Endothelial cell of umbilical vein (primary cell): ENCODE measurements around the gene SORCS2. TPM values are rescaled to one million over a fixed set of nuclear protein-coding genes. Genes with fewer than 3 reads are reported as not detected.

Source experiments
- BruUV-seq: library from RNA; stranded (reverse); fragments of 400-500 nt; replicated peaks from 2 replicates; lab custom pipeline; 2021; lab: Mats Ljungman, UMichigan
- CTCF ChIA-PET: fragments of 300-600, 350-600 bp; sonication (Branson Sonifier 250); formaldehyde crosslinking; loops from one replicate; lab custom pipeline; 2021; ENCODE audit warnings: antibody characterized with exemption, inconsistent platforms; lab: Charles Lee
- POLR2A ChIA-PET: fragments of 300-600, 350-600 bp; sonication (Branson Sonifier 250); formaldehyde crosslinking; loops from one replicate; lab custom pipeline; 2021; ENCODE audit warnings: antibody characterized with exemption, inconsistent platforms; lab: Charles Lee
- DNase-seq: peaks from one replicate; pipeline ENCODE4 v3.0.0-alpha.2; 2011; ENCODE audit warnings: low read depth, low spot score
- FAIRE-seq: peaks from 2 replicates; lab custom pipeline; 2011; peaks lifted over from hg19 to GRCh38; lab: Jason Lieb, UNC
- H2AFZ ChIP-seq: 2 replicates; pipeline ENCODE4 v1.6.0; 2012; ENCODE audit warnings: low read depth, low read length, control low read depth, inconsistent platforms
- H3K27ac ChIP-seq: 2 replicates; pipeline ENCODE4 v1.5.1; 2011; ENCODE audit warnings: low read depth, mild to moderate bottlenecking, control low read depth, low read length, moderate library complexity; ENCODE audit not compliant: insufficient read depth
- H3K27me3 ChIP-seq, 2 experiments: 2 replicates each; pipeline versions ENCODE4 v1.6.0 to v1.6.1; 2011; ENCODE audit warnings: low read length in 2 of 2, mixed read lengths in 1 of 2; ENCODE audit not compliant: control insufficient read depth in 2 of 2, insufficient read depth in 2 of 2
- H3K36me3 ChIP-seq, 2 experiments: 2 replicates in 1 of 2; 3 replicates in 1 of 2; pipeline ENCODE4 v1.5.1; 2011; ENCODE audit warnings: low read length in 2 of 2, mild to moderate bottlenecking in 1 of 2, moderate library complexity in 1 of 2; ENCODE audit not compliant: control insufficient read depth in 2 of 2, insufficient read depth in 2 of 2; ENCODE audit errors: extremely low read depth in 1 of 2
- H3K4me1 ChIP-seq: 3 replicates; pipeline ENCODE4 v1.5.1; 2011; ENCODE audit warnings: mild to moderate bottlenecking, low read length; ENCODE audit not compliant: control insufficient read depth, insufficient read depth; ENCODE audit errors: extremely low read depth
- H3K4me2 ChIP-seq: 2 replicates; pipeline ENCODE4 v1.6.1; 2011; ENCODE audit warnings: low read length, control low read depth, mixed read lengths; ENCODE audit not compliant: insufficient read depth
- H3K4me3 ChIP-seq, 3 experiments: fragments of 200-600 bp in 1 of 3; sonication (generic), shearing (Covaris generic) in 1 of 3; replicated peaks in 1 of 3; 2 replicates each; pipeline ENCODE4 v1.5.1; 2011 to 2016; ENCODE audit warnings: control low read depth in 3 of 3, low read length in 3 of 3, mild to moderate bottlenecking in 2 of 3, inconsistent platforms in 1 of 3, low read depth in 1 of 3, moderate library complexity in 1 of 3; ENCODE audit not compliant: insufficient read depth in 1 of 3
- H3K79me2 ChIP-seq: 2 replicates; pipeline ENCODE4 v1.6.0; 2012; ENCODE audit warnings: low read length, inconsistent platforms; ENCODE audit not compliant: control insufficient read depth, insufficient read depth
- H3K9ac ChIP-seq: replicated peaks from 2 replicates; pipeline ENCODE3; 2011; ENCODE audit warnings: low read length, control low read depth; ENCODE audit not compliant: insufficient read depth; ENCODE audit errors: extremely low read depth
- H3K9me1 ChIP-seq: replicated peaks from 3 replicates; pipeline ENCODE4 v1.6.0; 2011; ENCODE audit warnings: mild to moderate bottlenecking, low read length; ENCODE audit not compliant: control insufficient read depth, insufficient read depth; ENCODE audit errors: extremely low read depth
- H3K9me3 ChIP-seq: replicated peaks from 2 replicates; pipeline ENCODE4 v1.5.1; 2012; ENCODE audit warnings: low read length, inconsistent platforms; ENCODE audit not compliant: control insufficient read depth, insufficient read depth
- H4K20me1 ChIP-seq: replicated peaks from 2 replicates; pipeline ENCODE3; 2011; ENCODE audit warnings: mild to moderate bottlenecking, low read length; ENCODE audit not compliant: control insufficient read depth, insufficient read depth; ENCODE audit errors: extremely low read depth
- CTCF ChIP-seq, 2 donors: IDR thresholded peaks; 1 replicate in 1 of 2; 2 replicates in 1 of 2; pipeline ENCODE4 v1.5.1; 2011; ENCODE audit warnings: low read length in 2 of 2, mild to moderate bottlenecking in 2 of 2, moderate library complexity in 2 of 2, control low read depth in 1 of 2, inconsistent platforms in 1 of 2, low read depth in 1 of 2; ENCODE audit not compliant: insufficient read depth in 1 of 2; ENCODE audit errors: extremely low read depth in 1 of 2
- EZH2 ChIP-seq: IDR thresholded peaks from 2 replicates; pipeline ENCODE4 v1.6.1; 2012; ENCODE audit warnings: borderline replicate concordance, low read depth, mild to moderate bottlenecking, moderate library complexity, low read length, inconsistent platforms; ENCODE audit not compliant: severe bottlenecking
- FOS ChIP-seq: IDR thresholded peaks from 2 replicates; pipeline ENCODE4 v1.6.1; 2011; ENCODE audit warnings: mild to moderate bottlenecking, low read length, moderate library complexity, borderline replicate concordance; ENCODE audit not compliant: insufficient read depth
- GATA2 ChIP-seq: IDR thresholded peaks from 2 replicates; pipeline ENCODE4 v1.7.0; 2011; ENCODE audit warnings: low read depth, mild to moderate bottlenecking, moderate library complexity, mixed read lengths, low read length; ENCODE audit not compliant: insufficient read length, insufficient read depth
- JUN ChIP-seq: IDR thresholded peaks from 2 replicates; pipeline ENCODE4 v1.6.1; 2011; ENCODE audit warnings: borderline replicate concordance, low read depth; ENCODE audit not compliant: insufficient read length, insufficient read depth
- MAX ChIP-seq: IDR thresholded peaks from 2 replicates; pipeline ENCODE4 v1.6.1; 2011; ENCODE audit not compliant: insufficient read depth, insufficient read length
- MYC ChIP-seq: IDR thresholded peaks from one replicate; pipeline ENCODE4 v1.6.1; 2011; ENCODE audit warnings: mild to moderate bottlenecking, low read depth, low read length
- POLR2A ChIP-seq: IDR thresholded peaks from 2 replicates; pipeline ENCODE4 v1.6.1; 2012; ENCODE audit warnings: low read depth, mild to moderate bottlenecking, control low read depth, low read length
- POLR2AphosphoS5 ChIP-seq: IDR thresholded peaks from 2 replicates; pipeline ENCODE4 v1.6.1; 2012; ENCODE audit warnings: low read depth, mild to moderate bottlenecking, control low read depth, low read length, moderate library complexity; ENCODE audit not compliant: insufficient read depth
- dilution Hi-C: fragments of 300-500 bp; cut with MboI; formaldehyde crosslinking; loops from one replicate; pipeline ENCODE4 v1.15.0; 2019; ENCODE audit warnings: low sequenced_read_pairs; ENCODE audit not compliant: extremely low pct_ligation_motif_present
- intact Hi-C: fragments of 100-400 bp; cut with micrococcal nuclease; formaldehyde crosslinking; loops from one replicate; pipeline ENCODE4 v1.10.0; 2022
- polyA plus RNA-seq, 4 experiments: library from polyadenylated mRNA; depleted of rRNA in 3 of 4; stranded (reverse) in 3 of 4; unstranded in 1 of 4; fragments of >200 nt; gene quantifications; 2 replicates each; pipeline versions ENCODE4 v1.2.1 to v1.2.3, GENCODE V29; 2011 to 2012; ENCODE audit warnings: missing spikeins in 1 of 4
- total RNA-seq: library from RNA; stranded (reverse); gene quantifications from 2 replicates; pipeline ENCODE4 v1.2.3, GENCODE V29; 2021

Gene SORCS2
- total and polyA plus RNA-seq, 2 donors (not counting 3 experiments of a cell fraction or from before 2014, with no cell fraction given), result not detected

GRCh38 chr4:7311205-7311604, 118.9 kb downstream of the SORCS2 start:
- CTCF ChIA-PET, result interaction anchor here (1.0 kb wide), 1 partner anchor 18 kb away, joined by 3 read pairs; no protein-coding TSS in a partner anchor
- H4K20me1 ChIP-seq, result no peaks in the 10 kb centered on the region

GRCh38 chr4:7312691-7313090, 120.4 kb downstream of the SORCS2 start:
- Histone ChIP-seq H3K27me3 (no peaks in the 10 kb centered on the region), H2AFZ (no peak overlapping the region), H3K9ac (no peak overlapping the region), H3K9me3 (no peaks in the 10 kb centered on the region), H4K20me1 (no peaks in the 10 kb centered on the region), H3K36me3 (no peaks in the 10 kb centered on the region), H3K4me3 (no peak overlapping the region), H3K9me1 (no peaks in the 10 kb centered on the region), H3K79me2 (no peaks in the 10 kb centered on the region), H3K27ac (no peak overlapping the region), H3K4me2 (no peak overlapping the region), H3K4me1 (no peaks in the 10 kb centered on the region)
- TF ChIP-seq MYC, result no peak
- TF ChIP-seq POLR2A, result no peak
- no peak for TF ChIP-seq JUN
- TF ChIP-seq EZH2, result no peak
- TF ChIP-seq MAX, result no peak
- no peak for TF ChIP-seq CTCF (IDR thresholded peaks at IDR 0.05; ENCODE audit: extremely low read depth in 1 of 2, insufficient read depth in 1 of 2, low read depth in 1 of 2, low read length in 2 of 2)
- TF ChIP-seq POLR2AphosphoS5, result no peak
- no peak for TF ChIP-seq GATA2
- DNase-seq (no peak), FAIRE-seq (no peak)
- ChIA-PET POLR2A (no interaction called here), CTCF (no interaction called here)
- dilution Hi-C loops, result no loop called here
- intact Hi-C loops, result no loop called here
- BruUV-seq, result no TSS peak

More at GRCh38 chr4:7311205-7311604, 118.9 kb downstream of the SORCS2 start:
- Histone ChIP-seq H3K4me3 (no peak overlapping the region), H3K27me3 (no peaks in the 10 kb centered on the region), H3K9me3 (no peaks in the 10 kb centered on the region), H3K36me3 (no peaks in the 10 kb centered on the region), H3K4me1 (no peaks in the 10 kb centered on the region), H3K4me2 (no peak overlapping the region), H3K9me1 (no peaks in the 10 kb centered on the region), H3K79me2 (no peaks in the 10 kb centered on the region), H3K9ac (no peak overlapping the region), H2AFZ (no peak overlapping the region), H3K27ac (no peak overlapping the region)
- POLR2A ChIA-PET, result no interaction called here
- dilution Hi-C loops (no loop called here), intact Hi-C loops (no loop called here)
- BruUV-seq, result no TSS peak
- DNase-seq, result no peak
- no peak for FAIRE-seq
- TF ChIP-seq FOS (no peak), POLR2A (no peak), MYC (no peak)
